ENCODE results near the gene FAAP24. TPM values are rescaled to one million over a fixed set of nuclear protein-coding genes. Genes with fewer than 3 reads are reported as not detected.
"Not testable (repeated sequence)": the region's sequence is repeated elsewhere in the genome, so short reads cannot be mapped to it uniquely, and the experiment has no call there.

FAAP24 gene
- total RNA-seq (2014; rRNA removed; shearing (Covaris generic); ENCODE audit: low replicate concordance) = 7.2 and 14.8 TPM in 2 replicates

- H3K9me3 ChIP-seq = no peaks in the 10 kb centered on the region
- peak; percentile 98 for DNase-seq
- no peaks in the 10 kb centered on the region for H3K27me3 ChIP-seq
- peaks cover 34% of the 10 kb centered on the region for H3K36me3 ChIP-seq
- peak within 1 kb of the TSS; percentile 69 for H3K4me3 ChIP-seq
Measured at GRCh38 chr19:32971715-32972540, at the start of gene FAAP24, which contains the start of gene CEP89. Gene FAAP24, plus strand, starts transcription at chr19:32972242. Its CDS starts 955 bp downstream, at chr19:32973197. Gene CEP89, minus strand, starts transcription at chr19:32971958. Its CDS starts 84 bp downstream, at chr19:32971874.

- no peak for DNase-seq
- Histone ChIP-seq H3K27me3 (no peaks in the 10 kb centered on the region), H3K4me3 (no peak overlapping the region), H3K36me3 (peaks cover 31% of the 10 kb centered on the region), H3K9me3 (peaks cover 3% of the 10 kb centered on the region; the same call in 1 of the 2 replicates)
Measured at GRCh38 chr19:32924200-32924599, 47.8 kb upstream of the FAAP24 start.

GRCh38 chr19:32928806-32929205 lies 43.2 kb upstream of the FAAP24 start:
- Histone ChIP-seq H3K9me3 (peaks cover 3% of the 10 kb centered on the region; the same call in 1 of the 2 replicates), H3K36me3 (peaks cover 38% of the 10 kb centered on the region), H3K27me3 (no peaks in the 10 kb centered on the region), H3K4me3 (no peak overlapping the region)
- DNase-seq = no peak

GRCh38 chr19:32930567-32930966 lies 41.5 kb upstream of the FAAP24 start:
- peaks cover 3% of the 10 kb centered on the region; the same call in 1 of the 2 replicates for H3K9me3 ChIP-seq
- peaks cover 36% of the 10 kb centered on the region for H3K36me3 ChIP-seq
- no peak for DNase-seq

GRCh38 chr19:32933571-32933970 lies 38.5 kb upstream of the FAAP24 start:
- no peak for DNase-seq
- H3K9me3 ChIP-seq = peaks cover 2% of the 10 kb centered on the region; the same call in 1 of the 2 replicates
- H3K36me3 ChIP-seq = peaks cover 28% of the 10 kb centered on the region
- no peak overlapping the region for H3K4me3 ChIP-seq
- H3K27me3 ChIP-seq = no peaks in the 10 kb centered on the region

More at GRCh38 chr19:32930567-32930966, 41.5 kb upstream of the FAAP24 start:
- H3K4me3 ChIP-seq = no peak overlapping the region
- no peaks in the 10 kb centered on the region for H3K27me3 ChIP-seq

GRCh38 chr19:32935629-32936028 lies 36.4 kb upstream of the FAAP24 start:
- Histone ChIP-seq H3K36me3 (peaks cover 15% of the 10 kb centered on the region), H3K27me3 (no peaks in the 10 kb centered on the region), H3K4me3 (no peak overlapping the region), H3K9me3 (no peaks in the 10 kb centered on the region)
- no peak for DNase-seq

- H3K4me3 ChIP-seq = no peak overlapping the region
- H3K36me3 ChIP-seq = peaks cover 13% of the 10 kb centered on the region
- no peak for DNase-seq
- H3K9me3 ChIP-seq = no peaks in the 10 kb centered on the region
- no peaks in the 10 kb centered on the region for H3K27me3 ChIP-seq
Measured at GRCh38 chr19:32936065-32936464, 36.0 kb upstream of the FAAP24 start.

GRCh38 chr19:32941273-32941672 lies 30.8 kb upstream of the FAAP24 start:
- DNase-seq, H3K27me3 ChIP-seq, H3K9me3 ChIP-seq, H3K4me3 ChIP-seq: not testable (repeated sequence)
- H3K36me3 ChIP-seq = peaks cover 20% of the 10 kb centered on the region

- Histone ChIP-seq H3K27me3 (no peaks in the 10 kb centered on the region), H3K36me3 (peaks cover 33% of the 10 kb centered on the region), H3K9me3 (no peaks in the 10 kb centered on the region), H3K4me3 (no peak overlapping the region)
- DNase-seq = no peak
Measured at GRCh38 chr19:32945260-32945659, 26.8 kb upstream of the FAAP24 start.

GRCh38 chr19:32966750-32967149 lies 5.3 kb upstream of the FAAP24 start:
- H3K36me3 ChIP-seq = peaks cover 56% of the 10 kb centered on the region
- H3K4me3 ChIP-seq = no peak overlapping the region
- no peaks in the 10 kb centered on the region for H3K27me3 ChIP-seq
- H3K9me3 ChIP-seq = no peaks in the 10 kb centered on the region
- DNase-seq = no peak

GRCh38 chr19:32969549-32969948 lies 2.5 kb upstream of the FAAP24 start:
- H3K27me3 ChIP-seq = no peaks in the 10 kb centered on the region

GRCh38 chr19:32971012-32971595 lies 938 bp upstream of the FAAP24 start:
- H3K9me3 ChIP-seq = no peaks in the 10 kb centered on the region
- H3K27me3 ChIP-seq = no peaks in the 10 kb centered on the region
- peaks cover 31% of the 10 kb centered on the region for H3K36me3 ChIP-seq
- peak overlapping the region; percentile 69 for H3K4me3 ChIP-seq
- DNase-seq = no peak

More at GRCh38 chr19:32969549-32969948, 2.5 kb upstream of the FAAP24 start:
- peaks cover 35% of the 10 kb centered on the region for H3K36me3 ChIP-seq
- no peaks in the 10 kb centered on the region for H3K9me3 ChIP-seq
- no peak for DNase-seq
- H3K4me3 ChIP-seq = no peak overlapping the region

- Histone ChIP-seq H3K9me3 (no peaks in the 10 kb centered on the region), H3K27me3 (no peaks in the 10 kb centered on the region), H3K36me3 (peaks cover 20% of the 10 kb centered on the region), H3K4me3 (no peak overlapping the region)
- DNase-seq = peak; percentile 41
Measured at GRCh38 chr19:32976223-32976805, 4.3 kb downstream of the FAAP24 start.

GRCh38 chr19:32977280-32977679 lies 5.2 kb downstream of the FAAP24 start:
- DNase-seq = no peak
- Histone ChIP-seq H3K27me3 (no peaks in the 10 kb centered on the region), H3K36me3 (peaks cover 20% of the 10 kb centered on the region), H3K9me3 (no peaks in the 10 kb centered on the region), H3K4me3 (no peak overlapping the region)

- not testable (repeated sequence) for H3K4me3 ChIP-seq, H3K27me3 ChIP-seq, H3K9me3 ChIP-seq, DNase-seq
- peaks cover 20% of the 10 kb centered on the region for H3K36me3 ChIP-seq
Measured at GRCh38 chr19:32977813-32978212, 5.8 kb downstream of the FAAP24 start.

- DNase-seq, H3K9me3 ChIP-seq, H3K4me3 ChIP-seq, H3K27me3 ChIP-seq: not testable (repeated sequence)
- H3K36me3 ChIP-seq = peaks cover 20% of the 10 kb centered on the region
Measured at GRCh38 chr19:32979807-32980206, 7.8 kb downstream of the FAAP24 start.

GRCh38 chr19:32982488-32982887 lies 10.4 kb downstream of the FAAP24 start:
- not testable (repeated sequence) for H3K27me3 ChIP-seq, DNase-seq, H3K4me3 ChIP-seq, H3K9me3 ChIP-seq, H3K36me3 ChIP-seq

Data from MG63 (cell line).